Measurements from ENCODE around the gene IMMP2L. TPM values are rescaled to one million over a fixed set of nuclear protein-coding genes. Genes with fewer than 3 reads are reported as not detected.

Gene IMMP2L
- total and polyA plus RNA-seq, 4 donors: 7.3 to 21.1 (median 12.4) TPM

DNA sequence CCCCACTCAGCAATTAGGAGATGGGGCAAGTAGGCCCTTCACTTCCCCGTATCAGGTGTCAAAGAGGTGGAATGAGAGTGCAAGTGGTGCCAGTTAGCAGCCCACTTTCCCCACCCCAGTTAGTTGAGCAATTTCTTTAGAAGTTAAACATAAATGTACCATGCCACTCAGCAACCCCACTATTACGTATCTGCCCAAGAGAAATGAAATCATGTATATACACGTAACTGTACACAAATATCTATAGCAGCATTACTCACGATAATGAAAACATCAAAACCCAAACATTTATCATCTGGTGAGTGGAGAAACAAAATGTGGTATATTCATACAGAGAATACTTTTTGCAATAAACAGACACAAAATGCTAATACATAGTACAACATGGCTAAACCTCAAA is 50.4 kb downstream of the IMMP2L start:
- Histone ChIP-seq H3K36me3 (ENCODE audit: control insufficient read depth in 4 of 4, insufficient read depth in 3 of 4, low read depth in 1 of 4, low read length in 3 of 4) (no peaks in the 10 kb centered on the region), H3K4me1 (ENCODE audit: control insufficient read depth in 4 of 4, insufficient read depth in 4 of 4, low read length in 3 of 4) (peaks cover 0 to 2% (median 0%) of the 10 kb centered on the region in 4 donors), H3K27me3 (ENCODE audit: control insufficient read depth in 4 of 4, insufficient read depth in 4 of 4, low read length in 3 of 4) (no peaks in the 10 kb centered on the region), H3K9me3 (ENCODE audit: control insufficient read depth in 4 of 4, low read length in 3 of 4) (no peaks in the 10 kb centered on the region), H3K27ac (ENCODE audit: low read depth in 1 of 2, low read length in 2 of 2) (no peak overlapping the region), H3K9ac (ENCODE audit: low read depth in 1 of 2, low read length in 2 of 2) (no peak overlapping the region), H3K4me3 (ENCODE audit: low read depth in 1 of 3, low read length in 3 of 3) (no peak overlapping the region)
- DNase-seq (ENCODE audit: low spot score): no peak
- 96% methylated on average over 4 of the region's 4 CpGs for WGBS
- TF ChIP-seq, protein P1, sequence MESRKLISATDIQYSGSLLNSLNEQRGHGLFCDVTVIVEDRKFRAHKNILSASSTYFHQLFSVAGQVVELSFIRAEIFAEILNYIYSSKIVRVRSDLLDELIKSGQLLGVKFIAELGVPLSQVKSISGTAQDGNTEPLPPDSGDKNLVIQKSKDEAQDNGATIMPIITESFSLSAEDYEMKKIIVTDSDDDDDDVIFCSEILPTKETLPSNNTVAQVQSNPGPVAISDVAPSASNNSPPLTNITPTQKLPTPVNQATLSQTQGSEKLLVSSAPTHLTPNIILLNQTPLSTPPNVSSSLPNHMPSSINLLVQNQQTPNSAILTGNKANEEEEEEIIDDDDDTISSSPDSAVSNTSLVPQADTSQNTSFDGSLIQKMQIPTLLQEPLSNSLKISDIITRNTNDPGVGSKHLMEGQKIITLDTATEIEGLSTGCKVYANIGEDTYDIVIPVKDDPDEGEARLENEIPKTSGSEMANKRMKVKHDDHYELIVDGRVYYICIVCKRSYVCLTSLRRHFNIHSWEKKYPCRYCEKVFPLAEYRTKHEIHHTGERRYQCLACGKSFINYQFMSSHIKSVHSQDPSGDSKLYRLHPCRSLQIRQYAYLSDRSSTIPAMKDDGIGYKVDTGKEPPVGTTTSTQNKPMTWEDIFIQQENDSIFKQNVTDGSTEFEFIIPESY (IDR thresholded peaks at IDR 0.05): no peak
- TF ChIP-seq TAF1 (conservative IDR thresholded peaks at IDR 0.05) (no peak), GABPA (IDR thresholded peaks at IDR 0.05 in 1 of 2, conservative IDR thresholded peaks at IDR 0.05 in 1 of 2) (no peak), EGR1 (IDR thresholded peaks at IDR 0.05; ENCODE audit: low read depth in 2 of 2) (no peak), HNF4G (IDR thresholded peaks at IDR 0.05) (no peak)
- TF ChIP-seq, protein P2, sequence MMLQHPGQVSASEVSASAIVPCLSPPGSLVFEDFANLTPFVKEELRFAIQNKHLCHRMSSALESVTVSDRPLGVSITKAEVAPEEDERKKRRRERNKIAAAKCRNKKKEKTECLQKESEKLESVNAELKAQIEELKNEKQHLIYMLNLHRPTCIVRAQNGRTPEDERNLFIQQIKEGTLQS (IDR thresholded peaks at IDR 0.05): no peak

DNA sequence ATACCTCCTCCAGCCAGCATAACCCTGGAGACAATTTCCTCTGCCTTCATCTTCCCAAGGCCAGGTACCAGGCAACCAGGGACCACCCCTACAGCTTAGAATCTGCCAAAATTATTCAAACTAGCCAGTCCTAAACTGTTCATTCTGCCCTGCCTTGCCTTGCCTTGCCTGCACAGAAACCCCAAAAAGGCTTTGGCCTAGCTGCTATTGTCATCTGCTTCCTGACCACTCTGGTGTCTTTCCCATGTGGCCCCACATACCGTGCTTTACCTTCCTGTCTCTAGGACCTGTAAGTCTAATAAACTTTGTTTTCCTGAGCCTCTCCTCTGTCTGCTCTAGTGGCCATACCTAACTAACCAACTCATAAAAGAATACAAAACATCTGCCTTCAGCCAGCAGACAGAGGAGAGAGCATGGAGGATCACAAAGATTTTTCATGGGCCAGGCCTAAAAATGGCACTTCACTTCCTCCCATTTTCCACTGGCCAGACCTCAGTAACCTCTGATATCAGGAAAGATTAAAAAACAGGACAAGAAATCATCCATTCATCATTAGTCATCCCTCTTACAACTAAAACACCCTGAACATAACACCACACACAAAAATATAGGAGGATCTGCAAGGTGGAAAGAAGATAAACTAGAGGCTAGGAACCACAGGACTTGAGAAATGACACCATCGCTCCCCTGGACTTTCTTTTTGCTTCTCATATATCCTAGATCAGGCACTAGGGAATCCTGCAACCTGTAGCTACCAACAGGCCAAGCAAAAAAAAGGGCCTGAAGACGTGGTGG is 51.5 kb downstream of the IMMP2L start:
- WGBS: 92% methylated on average over 3 of the region's 3 CpGs
- H3K9me3 ChIP-seq (ENCODE audit: control insufficient read depth in 4 of 4, low read length in 3 of 4): no peaks in the 10 kb centered on the region
- DNase-seq (ENCODE audit: low spot score): no peak

More for the DNA sequence above, 51.5 kb downstream of the IMMP2L start:
- no peaks in the 10 kb centered on the region for H3K36me3 ChIP-seq (ENCODE audit: control insufficient read depth in 4 of 4, insufficient read depth in 3 of 4, low read depth in 1 of 4, low read length in 3 of 4)
- H3K4me1 ChIP-seq (ENCODE audit: control insufficient read depth in 4 of 4, insufficient read depth in 4 of 4, low read length in 3 of 4): no peaks in the 10 kb centered on the region
- H3K27me3 ChIP-seq (ENCODE audit: control insufficient read depth in 4 of 4, insufficient read depth in 4 of 4, low read length in 3 of 4): no peaks in the 10 kb centered on the region
- TF ChIP-seq, protein P3, sequence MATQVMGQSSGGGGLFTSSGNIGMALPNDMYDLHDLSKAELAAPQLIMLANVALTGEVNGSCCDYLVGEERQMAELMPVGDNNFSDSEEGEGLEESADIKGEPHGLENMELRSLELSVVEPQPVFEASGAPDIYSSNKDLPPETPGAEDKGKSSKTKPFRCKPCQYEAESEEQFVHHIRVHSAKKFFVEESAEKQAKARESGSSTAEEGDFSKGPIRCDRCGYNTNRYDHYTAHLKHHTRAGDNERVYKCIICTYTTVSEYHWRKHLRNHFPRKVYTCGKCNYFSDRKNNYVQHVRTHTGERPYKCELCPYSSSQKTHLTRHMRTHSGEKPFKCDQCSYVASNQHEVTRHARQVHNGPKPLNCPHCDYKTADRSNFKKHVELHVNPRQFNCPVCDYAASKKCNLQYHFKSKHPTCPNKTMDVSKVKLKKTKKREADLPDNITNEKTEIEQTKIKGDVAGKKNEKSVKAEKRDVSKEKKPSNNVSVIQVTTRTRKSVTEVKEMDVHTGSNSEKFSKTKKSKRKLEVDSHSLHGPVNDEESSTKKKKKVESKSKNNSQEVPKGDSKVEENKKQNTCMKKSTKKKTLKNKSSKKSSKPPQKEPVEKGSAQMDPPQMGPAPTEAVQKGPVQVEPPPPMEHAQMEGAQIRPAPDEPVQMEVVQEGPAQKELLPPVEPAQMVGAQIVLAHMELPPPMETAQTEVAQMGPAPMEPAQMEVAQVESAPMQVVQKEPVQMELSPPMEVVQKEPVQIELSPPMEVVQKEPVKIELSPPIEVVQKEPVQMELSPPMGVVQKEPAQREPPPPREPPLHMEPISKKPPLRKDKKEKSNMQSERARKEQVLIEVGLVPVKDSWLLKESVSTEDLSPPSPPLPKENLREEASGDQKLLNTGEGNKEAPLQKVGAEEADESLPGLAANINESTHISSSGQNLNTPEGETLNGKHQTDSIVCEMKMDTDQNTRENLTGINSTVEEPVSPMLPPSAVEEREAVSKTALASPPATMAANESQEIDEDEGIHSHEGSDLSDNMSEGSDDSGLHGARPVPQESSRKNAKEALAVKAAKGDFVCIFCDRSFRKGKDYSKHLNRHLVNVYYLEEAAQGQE (IDR thresholded peaks at IDR 0.05): no peak
- TF ChIP-seq, protein P4, sequence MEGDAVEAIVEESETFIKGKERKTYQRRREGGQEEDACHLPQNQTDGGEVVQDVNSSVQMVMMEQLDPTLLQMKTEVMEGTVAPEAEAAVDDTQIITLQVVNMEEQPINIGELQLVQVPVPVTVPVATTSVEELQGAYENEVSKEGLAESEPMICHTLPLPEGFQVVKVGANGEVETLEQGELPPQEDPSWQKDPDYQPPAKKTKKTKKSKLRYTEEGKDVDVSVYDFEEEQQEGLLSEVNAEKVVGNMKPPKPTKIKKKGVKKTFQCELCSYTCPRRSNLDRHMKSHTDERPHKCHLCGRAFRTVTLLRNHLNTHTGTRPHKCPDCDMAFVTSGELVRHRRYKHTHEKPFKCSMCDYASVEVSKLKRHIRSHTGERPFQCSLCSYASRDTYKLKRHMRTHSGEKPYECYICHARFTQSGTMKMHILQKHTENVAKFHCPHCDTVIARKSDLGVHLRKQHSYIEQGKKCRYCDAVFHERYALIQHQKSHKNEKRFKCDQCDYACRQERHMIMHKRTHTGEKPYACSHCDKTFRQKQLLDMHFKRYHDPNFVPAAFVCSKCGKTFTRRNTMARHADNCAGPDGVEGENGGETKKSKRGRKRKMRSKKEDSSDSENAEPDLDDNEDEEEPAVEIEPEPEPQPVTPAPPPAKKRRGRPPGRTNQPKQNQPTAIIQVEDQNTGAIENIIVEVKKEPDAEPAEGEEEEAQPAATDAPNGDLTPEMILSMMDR (IDR thresholded peaks at IDR 0.05; ENCODE audit: low read depth, low read length, missing input control): no peak
- TF ChIP-seq HNF4A (conservative IDR thresholded peaks at IDR 0.05) (no peak), SP1 (IDR thresholded peaks at IDR 0.05) (no peak), TAF1 (conservative IDR thresholded peaks at IDR 0.05) (no peak), FOXA2 (IDR thresholded peaks at IDR 0.05) (no peak), RAD21 (IDR thresholded peaks at IDR 0.05) (no peak), JUND (IDR thresholded peaks at IDR 0.05) (no peak)
- TF ChIP-seq, protein P5, sequence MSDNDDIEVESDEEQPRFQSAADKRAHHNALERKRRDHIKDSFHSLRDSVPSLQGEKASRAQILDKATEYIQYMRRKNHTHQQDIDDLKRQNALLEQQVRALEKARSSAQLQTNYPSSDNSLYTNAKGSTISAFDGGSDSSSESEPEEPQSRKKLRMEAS (IDR thresholded peaks at IDR 0.05): no peak
- TF ChIP-seq, protein P2 (IDR thresholded peaks at IDR 0.05): no peak
- no peak overlapping the region for H3K27ac ChIP-seq (ENCODE audit: low read depth in 1 of 2, low read length in 2 of 2)
- no peak overlapping the region for H3K9ac ChIP-seq (ENCODE audit: low read depth in 1 of 2, low read length in 2 of 2)
- H3K4me3 ChIP-seq (ENCODE audit: low read depth in 1 of 3, low read length in 3 of 3): no peak overlapping the region

All from liver (tissue), 9 donors.